Measurements from ENCODE around the gene YJEFN3. TPM values are rescaled to one million over a fixed set of nuclear protein-coding genes. Genes with fewer than 3 reads are reported as not detected.

Gene YJEFN3
- total and polyA plus RNA-seq, 4 donors = 0.77 to 4.7 (median 3.8) TPM

DNA sequence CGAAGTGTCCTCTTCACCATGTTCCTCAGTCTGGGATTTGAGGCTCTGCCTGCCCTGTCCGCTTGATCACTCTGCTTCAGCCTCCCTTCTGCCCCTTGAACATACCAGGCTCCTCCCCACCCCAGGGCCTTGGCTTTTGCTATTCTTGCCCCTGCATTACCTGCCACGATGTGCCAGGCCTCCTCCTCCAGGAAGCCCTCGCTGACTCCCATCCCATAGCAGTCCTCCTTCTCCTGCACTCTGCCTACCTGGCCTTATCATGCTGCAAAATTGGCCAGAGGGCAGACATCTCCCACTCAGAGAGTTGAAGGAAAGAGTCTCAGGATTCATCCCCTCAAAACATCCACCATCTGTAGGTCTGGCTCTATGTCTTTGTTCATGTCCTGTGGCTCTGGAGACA, 2.2 kb downstream of the YJEFN3 start:
- WGBS, 2 donors = 87 to 95% methylated on average over 4 of the region's 4 CpGs
- peaks cover 0 to 3% (median 1%) of the 10 kb centered on the region in 3 donors for H3K27me3 ChIP-seq (ENCODE audit: control insufficient read depth in 3 of 3, insufficient read depth in 3 of 3, low read length in 2 of 3)
- H3K9ac ChIP-seq (ENCODE audit: insufficient read depth in 1 of 2, low read length in 2 of 2) = no peak overlapping the region
- ATAC-seq (ENCODE audit: insufficient read depth, low FRiP score) = no peak
- no peak overlapping the region for H3K4me3 ChIP-seq
- peaks cover 0 to 4% (median 0%) of the 10 kb centered on the region in 5 donors for H3K4me1 ChIP-seq (ENCODE audit: control insufficient read depth in 5 of 5, insufficient read depth in 5 of 5, low read length in 5 of 5)
- DNase-seq = no peak
- peaks cover 0 to 29% (median 2%) of the 10 kb centered on the region in 4 donors for H3K36me3 ChIP-seq (ENCODE audit: control insufficient read depth in 4 of 4, insufficient read depth in 4 of 4, low read length in 4 of 4)
- H3K27ac ChIP-seq (ENCODE audit: low read depth in 1 of 2, low read length in 1 of 2) = no peak overlapping the region
- TF ChIP-seq, protein P1, sequence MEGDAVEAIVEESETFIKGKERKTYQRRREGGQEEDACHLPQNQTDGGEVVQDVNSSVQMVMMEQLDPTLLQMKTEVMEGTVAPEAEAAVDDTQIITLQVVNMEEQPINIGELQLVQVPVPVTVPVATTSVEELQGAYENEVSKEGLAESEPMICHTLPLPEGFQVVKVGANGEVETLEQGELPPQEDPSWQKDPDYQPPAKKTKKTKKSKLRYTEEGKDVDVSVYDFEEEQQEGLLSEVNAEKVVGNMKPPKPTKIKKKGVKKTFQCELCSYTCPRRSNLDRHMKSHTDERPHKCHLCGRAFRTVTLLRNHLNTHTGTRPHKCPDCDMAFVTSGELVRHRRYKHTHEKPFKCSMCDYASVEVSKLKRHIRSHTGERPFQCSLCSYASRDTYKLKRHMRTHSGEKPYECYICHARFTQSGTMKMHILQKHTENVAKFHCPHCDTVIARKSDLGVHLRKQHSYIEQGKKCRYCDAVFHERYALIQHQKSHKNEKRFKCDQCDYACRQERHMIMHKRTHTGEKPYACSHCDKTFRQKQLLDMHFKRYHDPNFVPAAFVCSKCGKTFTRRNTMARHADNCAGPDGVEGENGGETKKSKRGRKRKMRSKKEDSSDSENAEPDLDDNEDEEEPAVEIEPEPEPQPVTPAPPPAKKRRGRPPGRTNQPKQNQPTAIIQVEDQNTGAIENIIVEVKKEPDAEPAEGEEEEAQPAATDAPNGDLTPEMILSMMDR (IDR thresholded peaks at IDR 0.05; ENCODE audit: control extremely low read depth, extremely low read depth) = no peak
- H3K9me3 ChIP-seq (ENCODE audit: control insufficient read depth in 4 of 4, insufficient read depth in 3 of 4, low read length in 3 of 4) = no peaks in the 10 kb centered on the region

DNA sequence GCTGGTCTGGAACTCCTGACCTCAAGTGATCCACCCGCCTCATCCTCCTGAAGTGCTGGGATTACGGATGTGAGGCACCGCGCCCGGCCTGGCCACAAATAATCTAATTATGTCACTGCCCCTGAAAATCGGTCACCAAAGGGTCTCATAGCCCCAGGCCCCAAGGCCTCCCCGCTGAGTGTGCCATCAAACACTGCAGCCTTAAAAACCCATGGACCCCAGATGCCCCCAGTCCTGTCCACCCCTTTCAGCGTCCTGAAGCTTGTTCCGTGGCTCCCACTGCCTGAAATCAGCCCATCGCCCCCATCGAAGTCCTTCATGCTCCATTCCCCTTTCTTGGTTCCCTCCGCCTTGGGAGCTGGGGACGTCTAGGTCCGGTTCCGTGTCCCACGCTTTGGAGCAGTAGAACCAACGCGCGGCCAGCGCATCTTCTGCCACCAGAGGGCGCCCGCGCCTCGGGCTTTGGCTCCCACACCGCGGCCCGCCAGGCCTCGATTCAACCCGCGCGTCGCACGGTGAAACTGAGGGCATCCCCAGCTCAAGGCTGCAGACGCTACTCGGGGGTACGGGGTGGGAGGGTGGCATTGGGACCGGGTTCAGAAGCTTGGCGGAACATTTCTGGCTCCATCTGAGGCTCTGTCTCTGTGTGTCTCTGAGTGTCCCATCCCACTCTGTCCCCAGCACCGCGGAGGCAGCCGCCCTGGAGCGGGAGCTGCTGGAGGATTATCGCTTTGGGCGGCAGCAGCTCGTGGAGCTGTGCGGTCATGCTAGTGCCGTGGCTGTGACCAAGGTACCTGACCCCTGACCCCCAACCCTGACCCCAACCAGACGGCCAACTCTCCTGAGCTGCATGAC, 3.5 kb downstream of the YJEFN3 start:
- peak; percentile 74 for ATAC-seq (ENCODE audit: insufficient read depth, low FRiP score)

GRCh38 chr19:19532806-19533701, 4.3 kb downstream of the YJEFN3 start:
- WGBS, 2 donors = 71 to 74% methylated on average over 13 to 14 of the region's 14 CpGs
- no peak for ATAC-seq (ENCODE audit: insufficient read depth, low FRiP score)
- TF ChIP-seq, protein P1 (IDR thresholded peaks at IDR 0.05; ENCODE audit: control extremely low read depth, extremely low read depth) = no peak

More for the DNA sequence above, 3.5 kb downstream of the YJEFN3 start:
- Histone ChIP-seq H3K9ac (ENCODE audit: insufficient read depth in 1 of 2, low read length in 2 of 2) (no peak overlapping the region), H3K9me3 (ENCODE audit: control insufficient read depth in 4 of 4, insufficient read depth in 3 of 4, low read length in 3 of 4) (no peaks in the 10 kb centered on the region), H3K36me3 (ENCODE audit: control insufficient read depth in 4 of 4, insufficient read depth in 4 of 4, low read length in 4 of 4) (peaks cover 0 to 22% (median 2%) of the 10 kb centered on the region in 4 donors), H3K27me3 (ENCODE audit: control insufficient read depth in 3 of 3, insufficient read depth in 3 of 3, low read length in 2 of 3) (peaks cover 0 to 10% (median 2%) of the 10 kb centered on the region in 3 donors), H3K4me1 (ENCODE audit: control insufficient read depth in 5 of 5, insufficient read depth in 5 of 5, low read length in 5 of 5) (peaks cover 0 to 4% (median 0%) of the 10 kb centered on the region in 5 donors), H3K4me3 (no peak overlapping the region), H3K27ac (ENCODE audit: low read depth in 1 of 2, low read length in 1 of 2) (no peak overlapping the region)
- TF ChIP-seq, protein P1 (IDR thresholded peaks at IDR 0.05; ENCODE audit: control extremely low read depth, extremely low read depth) = peak; percentile 87
- 26 to 28% methylated on average over 48 of the region's 48 CpGs for WGBS, 2 donors
- DNase-seq = peak; percentile 76 to 78 (median 77)

More at GRCh38 chr19:19532806-19533701, 4.3 kb downstream of the YJEFN3 start:
- Histone ChIP-seq H3K27me3 (ENCODE audit: control insufficient read depth in 3 of 3, insufficient read depth in 3 of 3, low read length in 2 of 3) (peaks cover 2 to 17% (median 5%) of the 10 kb centered on the region in 3 donors), H3K36me3 (ENCODE audit: control insufficient read depth in 4 of 4, insufficient read depth in 4 of 4, low read length in 4 of 4) (peaks cover 0 to 13% (median 1%) of the 10 kb centered on the region in 4 donors), H3K9ac (ENCODE audit: insufficient read depth in 1 of 2, low read length in 2 of 2) (no peak overlapping the region), H3K4me1 (ENCODE audit: control insufficient read depth in 5 of 5, insufficient read depth in 5 of 5, low read length in 5 of 5) (peaks cover 0 to 5% (median 0%) of the 10 kb centered on the region in 5 donors), H3K4me3 (no peak overlapping the region), H3K27ac (ENCODE audit: low read depth in 1 of 2, low read length in 1 of 2) (no peak overlapping the region), H3K9me3 (ENCODE audit: control insufficient read depth in 4 of 4, insufficient read depth in 3 of 4, low read length in 3 of 4) (no peaks in the 10 kb centered on the region)
- no peak for DNase-seq
